Esophagus muscularis mucosa (tissue), 3 donors: ENCODE results near the gene PCDHGA12.

Source experiments
- POLR2AphosphoS5 ChIP-seq, 2 donors: sonication (generic); formaldehyde crosslinking; IDR thresholded peaks; one replicate each; pipeline ENCODE4 v1.6.1; 2017; ENCODE audit warnings: antibody characterized with exemption in 2 of 2
- TF ChIP-seq, protein P1 (sequence below), 3 experiments: fragments of 200-600 bp in 2 of 3; fragments of 450-650 bp in 1 of 3; sonication (generic) in 2 of 3; IDR thresholded peaks; one replicate each; pipeline ENCODE4 v1.5.1; 2017 to 2019; ENCODE audit warnings: antibody characterized with exemption in 3 of 3, mild to moderate bottlenecking in 2 of 3, moderate library complexity in 1 of 3

DNA sequence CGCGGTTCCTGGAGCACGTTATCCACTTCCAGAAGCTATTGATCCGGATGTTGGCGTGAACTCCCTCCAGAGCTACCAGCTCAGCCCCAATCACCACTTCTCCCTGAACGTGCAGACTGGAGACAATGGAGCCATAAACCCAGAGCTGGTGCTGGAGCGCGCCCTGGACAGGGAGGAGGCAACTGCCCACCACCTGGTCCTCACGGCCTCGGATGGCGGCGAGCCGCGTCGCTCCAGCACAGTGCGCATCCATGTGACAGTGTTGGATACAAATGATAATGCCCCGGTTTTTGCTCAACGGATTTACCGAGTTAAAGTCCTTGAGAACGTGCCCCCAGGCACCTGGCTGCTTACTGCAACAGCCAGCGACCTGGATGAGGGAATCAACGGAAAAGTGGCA lies 26.9 kb upstream of the PCDHGA12 start:
- TF ChIP-seq, protein P1, sequence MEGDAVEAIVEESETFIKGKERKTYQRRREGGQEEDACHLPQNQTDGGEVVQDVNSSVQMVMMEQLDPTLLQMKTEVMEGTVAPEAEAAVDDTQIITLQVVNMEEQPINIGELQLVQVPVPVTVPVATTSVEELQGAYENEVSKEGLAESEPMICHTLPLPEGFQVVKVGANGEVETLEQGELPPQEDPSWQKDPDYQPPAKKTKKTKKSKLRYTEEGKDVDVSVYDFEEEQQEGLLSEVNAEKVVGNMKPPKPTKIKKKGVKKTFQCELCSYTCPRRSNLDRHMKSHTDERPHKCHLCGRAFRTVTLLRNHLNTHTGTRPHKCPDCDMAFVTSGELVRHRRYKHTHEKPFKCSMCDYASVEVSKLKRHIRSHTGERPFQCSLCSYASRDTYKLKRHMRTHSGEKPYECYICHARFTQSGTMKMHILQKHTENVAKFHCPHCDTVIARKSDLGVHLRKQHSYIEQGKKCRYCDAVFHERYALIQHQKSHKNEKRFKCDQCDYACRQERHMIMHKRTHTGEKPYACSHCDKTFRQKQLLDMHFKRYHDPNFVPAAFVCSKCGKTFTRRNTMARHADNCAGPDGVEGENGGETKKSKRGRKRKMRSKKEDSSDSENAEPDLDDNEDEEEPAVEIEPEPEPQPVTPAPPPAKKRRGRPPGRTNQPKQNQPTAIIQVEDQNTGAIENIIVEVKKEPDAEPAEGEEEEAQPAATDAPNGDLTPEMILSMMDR (IDR thresholded peaks at IDR 0.05), result no peak
- no peak for TF ChIP-seq POLR2AphosphoS5 (IDR thresholded peaks at IDR 0.05)
